RKO (cell line): ENCODE measurements around the gene KIRREL3.

Source experiments
- DNase-seq: peaks from one replicate; pipeline ENCODE4 v3.0.0-alpha.2; 2016; ENCODE audit warnings: low spot score

KIRREL3 gene

DNA sequence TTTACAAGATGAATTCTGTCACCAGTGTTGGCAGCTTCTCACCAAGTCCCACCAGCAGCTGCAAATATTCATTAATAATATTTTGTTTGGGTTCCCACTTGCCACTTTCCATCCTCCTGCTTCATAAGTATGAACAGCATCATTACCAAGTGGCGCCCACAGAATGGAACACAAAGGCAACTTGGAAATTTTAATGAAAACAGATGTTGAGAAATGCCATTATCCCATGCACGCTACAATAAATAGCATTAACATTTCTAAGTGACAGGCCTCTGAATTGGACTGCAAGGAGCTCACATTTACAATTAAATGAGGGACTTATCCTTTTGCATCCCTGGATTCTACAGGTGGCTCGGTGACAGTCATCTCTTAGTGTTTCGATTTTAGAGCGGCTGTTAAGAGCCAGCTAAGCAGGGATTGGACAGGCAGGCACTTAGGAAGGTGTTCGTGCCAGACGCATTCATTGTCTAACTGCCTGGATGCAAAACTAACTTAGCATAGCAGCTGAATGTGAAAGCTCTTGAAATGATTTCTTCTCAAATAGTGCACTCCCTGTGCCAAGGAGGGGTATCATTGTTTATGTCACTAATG, 170.3 kb downstream of the KIRREL3 start:
- no peak for DNase-seq

DNA sequence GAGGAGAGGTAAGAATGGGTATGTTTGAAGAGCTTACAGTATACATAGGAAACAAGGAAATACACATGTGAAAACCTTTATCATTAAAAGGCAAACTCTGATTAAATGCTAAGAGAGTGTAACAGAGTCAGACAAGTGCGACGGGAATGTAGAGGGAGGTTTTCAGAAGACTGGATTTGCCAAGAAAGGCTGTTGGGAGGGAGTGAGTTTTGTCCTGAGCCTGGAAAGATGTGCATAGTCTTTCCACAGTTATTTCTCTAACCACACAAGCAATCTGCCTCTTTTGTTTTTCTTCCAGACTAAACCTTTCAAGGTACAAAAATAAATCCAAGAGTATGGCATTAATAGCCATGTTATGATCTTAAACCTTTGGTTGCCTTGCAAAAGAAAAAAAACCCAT, 170.9 kb downstream of the KIRREL3 start:
- DNase-seq, result no peak

DNA sequence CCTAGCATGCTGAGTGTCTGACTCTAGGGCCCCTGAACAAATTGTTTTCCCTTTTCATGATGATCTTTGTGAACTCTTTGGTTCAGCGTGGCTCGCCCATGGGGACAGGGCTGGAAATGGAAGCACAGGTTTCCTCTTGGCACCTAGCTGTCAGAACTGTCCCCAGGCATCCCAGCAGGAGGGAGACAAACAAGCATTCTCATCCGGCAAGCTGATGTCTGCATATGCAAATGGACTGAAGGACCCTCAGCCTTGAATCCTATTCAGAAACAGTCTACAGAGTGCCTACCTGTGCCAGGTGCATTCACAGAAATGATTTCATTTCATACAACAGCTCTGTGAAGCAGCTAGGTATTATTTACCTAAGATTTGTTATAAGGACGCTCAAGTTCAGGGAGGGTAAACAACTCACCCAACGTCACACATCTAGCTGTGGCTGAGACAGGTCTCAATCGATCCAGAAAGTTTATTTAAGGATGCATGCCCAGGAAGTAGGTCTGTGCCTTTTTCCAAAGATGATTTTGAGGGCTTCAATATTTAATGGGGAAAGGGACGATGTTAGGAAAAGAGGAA, 176.4 kb downstream of the KIRREL3 start:
- no peak for DNase-seq

DNA sequence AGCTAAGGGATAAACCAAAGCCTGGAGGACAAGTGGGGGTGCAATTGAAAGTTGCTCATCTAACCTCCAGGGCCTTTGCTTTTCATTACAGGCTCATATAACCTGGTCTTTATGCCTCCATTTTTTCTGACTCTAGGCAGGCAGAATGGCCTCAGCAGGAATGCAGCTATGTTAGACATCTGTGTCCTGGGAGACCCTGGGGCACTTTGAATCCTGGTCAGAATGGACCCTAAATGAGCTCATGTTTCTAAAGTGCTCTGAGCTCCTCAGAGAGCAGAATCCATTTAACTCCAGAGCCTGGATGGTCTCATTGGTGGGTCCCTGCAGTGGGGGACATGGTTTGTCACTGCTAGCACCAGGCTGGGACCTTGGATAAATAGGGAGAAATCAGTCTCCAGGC, 177.3 kb downstream of the KIRREL3 start:
- DNase-seq, result no peak

DNA sequence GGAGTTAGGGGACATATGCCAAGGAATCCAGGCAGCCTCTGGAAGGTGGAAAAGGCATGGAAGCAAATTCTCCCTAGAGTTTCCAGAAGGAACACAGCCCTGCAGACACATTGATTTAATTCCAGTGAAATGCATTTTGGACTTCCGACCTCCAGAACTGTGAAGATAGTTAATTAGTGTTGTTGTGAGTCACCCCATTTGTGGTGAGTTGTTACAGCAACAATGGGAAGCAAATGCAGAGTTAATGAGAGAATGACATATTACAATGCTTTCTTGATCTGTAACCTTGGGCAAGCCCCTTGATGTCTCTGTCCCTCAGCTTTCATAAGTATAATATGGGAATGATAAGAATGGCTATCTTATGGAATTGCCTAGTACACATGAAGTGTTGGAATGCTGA, 178.7 kb downstream of the KIRREL3 start:
- no peak for DNase-seq

DNA sequence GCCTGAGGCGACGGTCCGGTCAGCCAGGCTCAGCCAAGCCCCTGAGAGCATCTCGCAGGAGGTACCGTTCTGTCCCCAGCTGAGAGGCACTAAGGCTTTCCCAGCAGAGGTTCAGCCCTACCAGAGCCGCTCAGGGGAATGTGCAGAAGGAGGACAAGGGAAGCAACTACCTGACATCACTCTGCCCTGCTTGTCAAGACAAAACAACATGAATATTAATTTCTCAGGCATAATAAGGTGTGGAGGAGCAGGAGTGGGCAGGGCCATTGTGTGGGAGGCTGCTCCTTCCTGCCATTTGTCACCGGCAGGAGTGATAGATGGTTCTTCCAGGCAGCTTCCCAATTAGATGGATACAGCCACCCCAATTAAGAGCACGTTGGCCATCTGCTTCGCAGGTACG, 181.4 kb downstream of the KIRREL3 start:
- no peak for DNase-seq

DNA sequence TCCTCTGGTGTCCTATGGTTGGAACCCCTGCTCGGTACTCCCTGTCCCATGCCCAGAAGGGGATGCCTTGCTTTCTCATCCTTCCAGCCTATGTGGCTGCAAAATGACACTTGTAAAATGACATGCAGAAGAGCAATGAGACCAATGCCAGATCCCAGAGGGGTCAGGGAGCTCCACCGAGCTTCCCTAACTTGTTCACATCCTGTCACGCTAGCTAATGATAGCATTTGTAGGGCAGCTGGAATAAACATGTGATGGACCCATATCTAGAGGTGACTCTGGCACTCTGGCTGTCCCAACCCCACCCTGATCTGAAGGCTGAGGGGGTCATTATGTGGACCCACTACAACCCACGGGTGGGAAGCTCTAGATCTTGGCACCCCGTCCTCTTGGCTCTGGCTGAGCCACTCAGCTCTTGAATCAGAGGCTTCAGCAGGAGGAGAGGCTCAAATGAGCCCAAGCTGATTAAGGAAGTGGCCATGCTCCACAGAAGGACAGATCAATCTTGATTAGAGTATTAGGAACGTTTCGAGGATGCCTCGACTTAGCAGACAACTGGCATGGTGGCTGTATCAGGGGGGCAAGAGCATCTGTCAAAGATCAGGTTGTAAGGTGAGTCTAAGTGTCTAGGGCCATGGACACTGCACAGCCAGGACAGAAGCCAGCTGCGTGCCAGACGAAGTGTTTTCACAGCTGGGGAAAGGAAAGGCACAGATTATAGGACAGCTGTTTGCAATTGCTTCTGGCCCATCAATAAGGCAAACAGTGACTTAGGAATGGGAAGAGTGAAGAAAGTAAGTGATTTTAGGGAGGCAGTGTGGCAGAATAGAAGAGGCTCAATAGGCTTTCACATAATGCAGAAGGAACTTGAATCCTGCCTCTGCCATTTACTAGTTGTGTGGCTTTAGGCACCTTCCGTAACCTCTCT, 182.8 kb downstream of the KIRREL3 start:
- no peak for DNase-seq

DNA sequence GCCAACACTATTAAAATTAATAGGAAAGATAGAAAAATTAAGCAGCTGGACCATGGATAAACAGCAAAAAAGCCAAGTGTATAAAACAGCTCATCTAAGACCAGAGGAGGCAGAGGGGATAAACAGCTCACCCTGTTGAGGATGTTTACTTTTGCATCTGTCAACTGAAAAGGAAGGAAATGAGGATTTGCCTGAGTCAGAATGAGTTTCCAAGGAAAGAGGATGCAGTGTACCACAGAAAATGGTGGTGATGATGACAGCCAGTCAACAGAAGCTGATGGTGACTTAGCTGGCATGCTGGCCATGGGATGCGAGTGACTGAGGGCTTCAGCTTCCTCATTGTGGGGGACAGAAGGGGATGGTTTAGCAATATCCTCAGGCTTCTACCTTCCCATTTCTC, 183.5 kb downstream of the KIRREL3 start:
- DNase-seq, result peak; percentile 45

DNA sequence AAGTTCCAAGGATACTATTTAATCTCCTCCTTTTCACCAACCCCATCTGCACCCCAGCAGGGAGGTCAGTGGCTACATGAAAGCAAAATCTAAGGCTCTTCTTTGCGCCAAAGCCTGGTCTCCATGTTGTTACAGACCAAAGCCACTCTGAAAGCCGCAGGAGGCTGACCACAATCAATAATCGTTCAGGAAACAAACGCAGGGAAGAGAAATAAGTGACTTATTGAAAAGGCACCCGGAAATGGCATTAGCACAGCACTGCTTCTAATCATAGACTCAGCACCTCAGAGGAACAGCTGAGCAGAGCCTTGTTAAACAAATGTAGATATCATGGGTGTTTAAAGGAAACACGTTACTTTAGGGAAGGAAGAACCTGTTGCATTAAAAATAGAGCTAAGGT, 183.9 kb downstream of the KIRREL3 start:
- DNase-seq, result no peak

DNA sequence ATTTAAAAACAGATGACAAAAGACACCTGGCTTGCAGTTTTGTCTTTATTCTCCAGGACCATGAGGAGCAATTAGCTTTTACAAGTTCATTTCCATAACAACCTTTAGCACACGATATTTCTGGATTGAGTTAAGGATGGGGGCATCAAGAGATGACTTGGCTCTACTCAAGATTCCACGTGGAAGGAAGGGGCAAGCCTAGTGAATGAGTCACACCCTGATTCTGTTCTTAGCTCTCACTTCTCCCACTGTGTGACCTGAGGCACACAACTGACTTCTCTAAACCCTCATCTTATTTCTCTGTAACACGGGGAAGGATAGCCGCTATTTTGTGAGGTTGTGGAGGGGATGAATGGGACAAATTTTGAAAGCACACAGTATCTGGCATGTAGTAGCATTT, 185.5 kb downstream of the KIRREL3 start:
- peak; percentile 4 for DNase-seq

DNA sequence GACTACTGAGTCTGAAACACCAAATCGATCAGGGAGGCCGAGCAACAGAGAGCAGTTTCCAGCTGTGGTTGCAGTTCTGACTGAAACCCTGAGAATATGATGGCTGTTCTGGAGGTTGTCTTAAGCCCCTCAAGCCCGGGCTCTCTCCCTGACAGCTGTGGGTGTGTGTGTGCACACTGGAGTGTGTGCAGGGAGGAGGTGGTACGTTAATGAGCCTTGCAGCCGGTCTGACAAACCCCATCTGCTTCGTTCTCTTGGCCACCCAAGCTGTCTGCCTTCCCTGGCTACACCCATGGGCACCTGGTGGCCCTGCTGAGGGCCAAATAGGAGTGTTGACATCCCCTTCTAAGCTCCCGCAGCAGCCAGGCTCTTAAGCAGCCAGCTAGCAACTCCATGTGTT, 189.8 kb downstream of the KIRREL3 start:
- DNase-seq, result no peak

DNA sequence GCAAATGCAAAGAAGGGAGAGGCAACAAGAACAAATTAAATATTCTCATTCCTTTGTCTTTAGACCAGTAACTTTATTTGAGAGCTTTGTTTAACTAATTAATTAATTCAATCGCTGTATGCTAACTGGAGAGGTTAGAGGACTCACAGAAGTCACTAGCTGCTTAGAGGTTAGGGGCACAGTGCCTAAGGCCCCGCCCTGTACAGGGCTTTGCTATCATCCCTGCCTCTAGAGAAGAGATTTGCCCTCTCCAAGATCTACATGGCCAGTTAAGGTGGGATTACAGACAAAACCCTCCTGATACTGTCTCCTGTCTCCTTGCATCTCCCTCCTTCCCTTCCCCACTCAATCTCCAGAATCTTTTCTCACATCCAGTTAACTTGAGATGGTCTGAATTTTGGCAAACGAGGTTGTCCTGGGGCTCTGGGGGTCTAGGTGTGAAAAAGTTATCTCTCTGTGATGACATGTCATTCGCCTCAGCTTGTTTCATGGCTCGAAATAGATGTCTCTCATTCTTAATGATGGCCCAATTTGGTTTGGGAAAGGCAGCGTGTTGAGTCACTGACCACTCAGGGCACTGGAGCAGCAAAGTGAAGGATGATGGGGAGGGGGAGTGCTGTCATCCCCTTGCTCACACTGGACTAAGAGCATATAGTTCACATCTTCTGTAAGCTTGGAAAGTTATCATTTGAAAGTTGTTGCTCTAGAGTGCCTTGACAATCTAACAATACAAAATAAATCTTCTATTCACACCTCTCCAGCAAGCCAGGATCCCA, 190.9 kb downstream of the KIRREL3 start:
- no peak for DNase-seq

DNA sequence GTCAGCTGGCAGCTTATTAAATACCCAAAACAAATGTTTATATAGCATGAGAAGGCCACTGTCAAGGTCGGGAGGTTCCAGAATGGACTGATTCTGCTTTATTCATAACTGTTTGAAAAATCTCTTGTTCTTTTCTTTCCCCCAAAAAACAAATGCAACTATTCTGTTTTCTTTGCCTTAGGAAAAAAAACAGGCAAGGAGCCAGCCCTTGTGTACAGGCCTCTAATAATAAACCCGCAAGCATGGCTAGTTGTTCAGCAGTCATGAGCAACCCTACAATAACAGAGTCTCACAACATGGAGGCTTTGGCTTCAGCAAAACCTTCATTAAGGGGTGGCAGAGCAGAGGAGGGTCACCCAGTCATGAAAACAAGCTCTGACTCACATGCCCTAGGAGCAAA, 191.7 kb downstream of the KIRREL3 start:
- no peak for DNase-seq

DNA sequence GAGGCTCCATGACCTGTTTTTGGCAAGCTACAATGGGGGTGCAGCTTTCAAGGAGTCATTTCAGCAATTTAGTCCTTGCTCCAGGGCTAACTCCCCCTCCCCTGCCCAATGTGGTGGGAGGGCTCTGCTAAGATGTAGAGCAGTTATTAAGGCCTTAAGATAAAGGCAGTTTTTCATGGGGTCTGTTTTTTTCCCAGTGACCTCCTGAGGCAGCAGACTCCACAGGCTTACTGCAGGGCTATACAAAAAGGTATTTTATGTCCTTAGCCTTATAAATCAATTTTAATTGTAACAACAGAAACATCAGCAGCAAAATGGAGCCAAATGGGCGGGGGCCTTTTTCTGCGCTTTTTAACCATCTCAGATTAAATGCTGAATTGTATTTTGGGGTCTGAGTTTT, 192.3 kb downstream of the KIRREL3 start:
- DNase-seq, result no peak

DNA sequence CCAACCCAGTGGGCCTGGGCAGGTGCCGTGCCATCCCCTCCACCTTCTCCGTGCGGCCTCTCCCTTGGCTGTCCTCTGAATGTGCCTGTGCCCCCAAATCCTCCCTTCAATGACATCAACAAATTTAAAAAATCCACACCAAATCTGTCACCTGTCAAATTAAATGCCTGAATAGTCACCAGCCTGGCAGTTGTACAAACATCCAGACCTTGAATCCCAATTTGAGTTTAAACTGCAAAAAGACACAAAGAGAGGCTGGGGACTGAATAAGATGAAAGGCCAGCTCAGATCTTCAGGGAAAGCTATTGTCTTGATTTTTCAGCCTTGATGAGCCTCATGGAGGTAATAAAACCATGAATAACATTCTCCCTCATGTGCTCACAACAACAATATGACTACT, 194.7 kb downstream of the KIRREL3 start:
- DNase-seq, result no peak

DNA sequence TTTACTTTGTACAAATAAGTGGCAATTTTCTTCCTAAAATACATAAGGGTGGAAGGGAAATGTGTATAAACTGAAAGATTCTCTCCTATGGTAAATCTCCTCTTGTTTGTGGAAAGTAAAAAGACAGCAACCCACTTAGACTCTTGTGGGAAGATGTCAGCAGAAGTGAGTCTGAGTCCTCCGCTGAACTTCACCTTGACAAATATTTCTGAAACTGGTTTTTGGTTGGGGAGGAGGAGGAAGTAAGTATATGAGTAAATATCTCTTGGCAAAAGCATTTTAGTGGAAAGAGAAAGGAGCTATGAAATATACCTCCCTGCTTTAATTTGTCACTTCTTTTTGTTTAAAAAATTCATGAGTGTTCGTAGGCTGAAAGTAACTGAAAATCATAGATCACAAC, 196.2 kb downstream of the KIRREL3 start:
- no peak for DNase-seq

DNA sequence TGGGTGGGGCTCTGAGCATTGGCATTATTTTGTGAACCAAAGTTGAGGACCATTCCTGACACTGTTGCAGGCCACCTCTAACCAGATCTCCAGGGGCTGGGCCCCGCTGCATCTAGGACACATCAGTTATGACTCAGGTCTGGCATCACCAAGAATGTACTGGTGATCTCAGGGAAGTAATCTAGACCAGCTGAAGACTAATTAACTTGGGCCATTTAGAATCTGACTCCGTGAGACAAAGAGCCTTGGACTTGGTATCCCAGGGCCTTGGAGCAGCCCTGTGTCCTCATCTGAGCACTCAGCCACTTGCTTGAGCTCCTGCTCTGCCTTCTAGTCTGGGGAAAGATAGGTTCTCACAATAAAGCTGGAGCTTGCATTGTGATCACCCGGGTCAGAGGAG, 200.6 kb downstream of the KIRREL3 start:
- DNase-seq, result no peak

DNA sequence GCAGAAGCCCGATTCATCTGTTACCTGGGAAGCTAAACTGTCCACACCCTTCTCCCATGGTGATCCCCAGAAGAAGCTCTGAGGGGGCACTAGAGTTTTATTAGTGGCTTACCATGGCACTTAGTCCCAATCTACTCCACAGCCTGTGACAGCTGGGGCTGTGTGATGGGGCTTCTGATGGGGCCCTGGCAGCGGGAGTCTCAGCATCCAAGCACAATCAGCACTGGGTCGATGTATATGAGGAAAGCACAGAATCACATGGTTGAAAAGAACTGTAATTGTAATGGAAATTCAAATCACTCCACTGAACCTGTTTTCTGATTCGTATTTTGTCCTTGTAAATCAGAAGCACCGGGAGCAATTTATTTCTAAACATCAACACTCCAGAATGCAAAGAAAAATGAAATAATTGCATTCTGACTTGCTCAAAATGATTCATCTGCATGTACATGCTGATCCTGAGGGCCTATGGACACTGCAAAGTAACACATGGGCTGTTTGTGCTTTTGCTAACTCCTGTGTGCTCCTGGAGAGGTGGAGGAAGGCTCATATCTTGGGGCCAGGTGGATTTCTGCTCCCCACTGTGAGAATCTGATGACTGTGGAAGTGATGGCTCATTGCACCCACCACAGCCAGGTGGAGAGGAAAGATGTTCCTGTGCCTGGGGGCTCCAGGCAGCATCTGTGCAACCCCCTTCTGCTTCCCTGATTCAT, 203.0 kb downstream of the KIRREL3 start:
- DNase-seq, result no peak

DNA sequence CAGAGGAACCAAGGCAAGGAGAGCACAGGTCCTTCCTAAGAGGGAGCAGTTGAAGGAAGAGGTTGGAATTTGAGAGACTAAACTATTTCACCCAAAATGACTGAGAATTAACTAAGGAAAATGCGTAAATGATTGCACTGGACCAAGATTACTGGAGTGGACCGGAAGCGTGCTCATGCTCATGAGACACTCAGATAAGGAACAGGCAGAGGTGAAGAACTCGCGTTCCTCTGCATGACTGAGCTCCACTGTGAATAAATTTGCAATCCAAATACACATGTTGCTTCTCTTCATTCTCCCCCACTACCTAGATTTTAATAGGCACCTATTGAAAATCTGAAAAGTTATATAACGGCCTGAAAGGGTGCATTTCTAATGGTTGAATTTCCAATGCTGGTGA, 207.0 kb downstream of the KIRREL3 start:
- DNase-seq, result no peak

DNA sequence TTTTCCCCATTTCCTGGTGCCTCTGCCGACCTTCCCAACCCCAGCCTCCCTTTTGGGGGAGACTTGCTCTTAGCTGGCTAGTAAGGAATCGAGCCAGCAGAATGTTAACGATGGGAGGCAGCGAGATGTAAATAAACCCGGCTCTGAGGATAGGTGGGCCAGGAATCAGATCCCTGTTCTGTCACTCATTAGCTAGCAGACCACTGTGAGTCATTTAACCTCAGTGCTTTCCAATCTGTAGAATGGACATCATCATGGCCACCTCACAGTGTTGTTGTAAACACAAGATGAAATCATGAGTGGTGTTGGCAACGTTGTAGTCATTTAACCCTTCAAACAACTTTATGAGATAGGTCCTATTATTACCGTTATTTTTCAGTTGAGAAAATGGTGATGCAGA, 208.6 kb downstream of the KIRREL3 start:
- DNase-seq, result no peak

DNA sequence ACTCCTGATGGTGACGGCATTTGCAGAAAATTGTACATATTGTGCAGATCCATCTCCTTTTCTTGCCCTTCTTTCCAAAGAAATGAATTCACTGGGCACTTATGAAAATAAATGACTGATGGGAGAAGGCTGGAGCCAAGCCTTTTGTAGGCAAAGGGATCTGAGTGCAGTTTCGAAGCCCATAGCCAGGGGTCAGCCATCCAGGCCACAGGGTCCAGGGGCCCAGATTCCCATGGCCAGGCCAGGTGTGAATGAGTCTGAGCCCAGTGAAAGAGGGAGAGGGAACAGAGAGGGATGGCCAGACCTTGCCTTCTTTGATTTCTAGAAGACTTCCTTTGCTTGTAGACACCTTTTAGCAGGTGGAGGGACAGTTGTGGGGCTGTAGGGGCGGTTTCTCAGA, 209.1 kb downstream of the KIRREL3 start:
- DNase-seq, result no peak

DNA sequence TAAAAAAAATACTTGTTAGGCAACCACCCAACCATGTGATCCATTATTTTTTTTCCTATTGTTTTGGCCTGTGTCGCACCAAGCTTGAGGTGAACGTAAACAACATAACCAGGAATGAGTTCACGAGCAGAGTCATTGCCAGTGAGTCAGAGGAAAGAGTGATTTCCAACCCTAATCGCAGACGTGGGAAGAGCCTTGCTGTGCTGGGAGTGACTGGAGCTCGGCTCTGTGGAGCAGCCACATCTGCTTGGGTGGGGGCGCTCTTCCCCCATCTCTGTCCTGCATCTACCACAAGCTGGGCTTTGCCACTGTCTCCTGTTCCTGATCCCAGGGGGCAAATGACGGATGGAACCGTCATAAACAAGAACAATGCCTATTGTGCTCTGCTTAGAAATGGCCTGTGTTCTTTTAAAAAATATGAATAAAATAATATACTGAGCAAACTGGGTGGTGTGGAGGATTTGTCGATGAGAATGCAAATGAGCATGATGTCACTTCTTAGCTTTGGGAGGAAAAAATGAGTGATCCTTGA, 210.0 kb downstream of the KIRREL3 start:
- peak; percentile 72 for DNase-seq
